Astrocyte (in vitro differentiated cells and primary cell): ENCODE results near the gene PCSK1. TPM values are rescaled to one million over a fixed set of nuclear protein-coding genes. Genes with fewer than 3 reads are reported as not detected.
"Not testable (repeated sequence)": the region's sequence is repeated elsewhere in the genome, so short reads cannot be mapped to it uniquely, and the experiment has no call there.

Source experiments
- DNase-seq: peaks from one replicate; pipeline ENCODE4 v3.0.0-alpha.2; 2010; ENCODE audit warnings: low read depth
- FAIRE-seq: peaks from 2 replicates; lab custom pipeline; 2011; peaks lifted over from hg19 to GRCh38; lab: Jason Lieb, UNC
- H2AFZ ChIP-seq: 2 replicates; pipeline ENCODE4 v1.6.0; 2012; ENCODE audit warnings: low read depth, low read length, inconsistent platforms
- H3K27ac ChIP-seq: 2 replicates; pipeline ENCODE4 v1.5.1; 2011; ENCODE audit warnings: low read depth, low read length, inconsistent platforms
- H3K27me3 ChIP-seq: 2 replicates; pipeline ENCODE4 v1.6.0; 2011; ENCODE audit warnings: low read length, inconsistent platforms; ENCODE audit not compliant: insufficient read depth
- H3K36me3 ChIP-seq: 2 replicates; pipeline ENCODE4 v1.5.1; 2011; ENCODE audit warnings: low read length, inconsistent platforms; ENCODE audit not compliant: insufficient read depth
- H3K4me1 ChIP-seq: 2 replicates; pipeline ENCODE4 v1.5.1; 2011; ENCODE audit warnings: low read length, inconsistent platforms; ENCODE audit not compliant: insufficient read depth
- H3K4me2 ChIP-seq: 2 replicates; pipeline ENCODE4 v1.6.0; 2012; ENCODE audit warnings: low read length, inconsistent platforms
- H3K4me3 ChIP-seq: 2 replicates; pipeline ENCODE4 v1.5.1; 2011; ENCODE audit warnings: low read depth, mild to moderate bottlenecking, low read length, inconsistent platforms; ENCODE audit not compliant: insufficient read depth
- H3K79me2 ChIP-seq: 2 replicates; pipeline ENCODE4 v1.6.0; 2012; ENCODE audit warnings: mild to moderate bottlenecking, low read length, inconsistent platforms; ENCODE audit not compliant: insufficient read depth
- H3K9ac ChIP-seq: 2 replicates; pipeline ENCODE4 v1.6.0; 2012; ENCODE audit warnings: mild to moderate bottlenecking, low read length, inconsistent platforms
- H3K9me3 ChIP-seq: 2 replicates; pipeline ENCODE4 v1.5.1; 2012; ENCODE audit warnings: low read depth, mild to moderate bottlenecking, low read length, inconsistent platforms; ENCODE audit not compliant: insufficient read depth
- H4K20me1 ChIP-seq: 2 replicates; pipeline ENCODE4 v1.6.0; 2012; ENCODE audit warnings: low read length, inconsistent platforms; ENCODE audit not compliant: insufficient read depth
- H3K27ac Mint-ChIP-seq: one replicate; pipeline ENCODE4 v1.8.0; 2021; ENCODE audit warnings: mild to moderate bottlenecking, mixed read lengths; ENCODE audit not compliant: unreplicated experiment
- H3K27me3 Mint-ChIP-seq: one replicate; pipeline ENCODE4 v1.8.0; 2021; ENCODE audit warnings: low read depth, mixed read lengths; ENCODE audit not compliant: unreplicated experiment
- H3K36me3 Mint-ChIP-seq: one replicate; pipeline ENCODE4 v1.8.0; 2021; ENCODE audit warnings: low read depth, mixed read lengths; ENCODE audit not compliant: unreplicated experiment
- H3K4me1 Mint-ChIP-seq: one replicate; pipeline ENCODE4 v1.8.0; 2021; ENCODE audit warnings: low read depth, mixed read lengths; ENCODE audit not compliant: unreplicated experiment
- H3K4me3 Mint-ChIP-seq: one replicate; pipeline ENCODE4 v1.8.0; 2021; ENCODE audit warnings: mild to moderate bottlenecking, moderate library complexity, mixed read lengths; ENCODE audit not compliant: unreplicated experiment
- H3K9me3 Mint-ChIP-seq: one replicate; pipeline ENCODE4 v1.8.0; 2021; ENCODE audit warnings: mild to moderate bottlenecking, mixed read lengths; ENCODE audit not compliant: unreplicated experiment
- EZH2 ChIP-seq: IDR thresholded peaks from 2 replicates; pipeline ENCODE4 v1.6.1; 2012; ENCODE audit warnings: mild to moderate bottlenecking, low read length, inconsistent platforms; ENCODE audit not compliant: insufficient read depth
- total RNA-seq: library from RNA; stranded (reverse); gene quantifications from 2 replicates; pipeline ENCODE4 v1.2.1, GENCODE V29; 2021
- TF ChIP-seq, protein P1 (sequence below): IDR thresholded peaks from 2 replicates; pipeline ENCODE4 v1.5.1; 2011; ENCODE audit warnings: low read depth, mild to moderate bottlenecking, inconsistent platforms, low read length, moderate library complexity; ENCODE audit not compliant: insufficient read depth

The PCSK1 gene
- total RNA-seq, 1 donor from 2014 or later, result 0.18 TPM

DNA sequence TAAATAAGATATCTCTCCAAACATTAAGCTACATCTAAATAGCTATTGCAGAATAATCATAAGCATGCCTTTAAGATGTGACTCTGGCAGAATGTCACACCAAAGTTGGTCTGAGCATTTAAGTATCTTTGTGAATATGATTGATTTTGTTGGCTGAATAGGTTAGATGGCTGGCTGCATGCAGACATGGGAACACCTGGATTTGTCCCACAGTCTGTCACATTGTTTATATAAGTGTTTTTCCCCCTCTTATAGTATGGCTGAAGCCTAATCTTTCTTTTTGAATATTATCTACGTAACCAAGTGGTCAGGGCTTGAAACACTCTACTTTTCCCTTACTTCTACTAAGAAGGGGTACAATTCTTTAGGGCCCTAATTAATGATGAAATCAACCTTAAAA, 36.2 kb downstream of the PCSK1 start:
- Mint-ChIP-seq H3K27me3 (peaks cover 1% of the 10 kb centered on the region), H3K27ac (no peak overlapping the region), H3K36me3 (no peaks in the 10 kb centered on the region), H3K4me1 (peaks cover 2% of the 10 kb centered on the region), H3K4me3 (no peak overlapping the region), H3K9me3 (no peaks in the 10 kb centered on the region)
- no peaks in the 10 kb centered on the region for H4K20me1 ChIP-seq
- no peak for TF ChIP-seq EZH2
- TF ChIP-seq, protein P1, sequence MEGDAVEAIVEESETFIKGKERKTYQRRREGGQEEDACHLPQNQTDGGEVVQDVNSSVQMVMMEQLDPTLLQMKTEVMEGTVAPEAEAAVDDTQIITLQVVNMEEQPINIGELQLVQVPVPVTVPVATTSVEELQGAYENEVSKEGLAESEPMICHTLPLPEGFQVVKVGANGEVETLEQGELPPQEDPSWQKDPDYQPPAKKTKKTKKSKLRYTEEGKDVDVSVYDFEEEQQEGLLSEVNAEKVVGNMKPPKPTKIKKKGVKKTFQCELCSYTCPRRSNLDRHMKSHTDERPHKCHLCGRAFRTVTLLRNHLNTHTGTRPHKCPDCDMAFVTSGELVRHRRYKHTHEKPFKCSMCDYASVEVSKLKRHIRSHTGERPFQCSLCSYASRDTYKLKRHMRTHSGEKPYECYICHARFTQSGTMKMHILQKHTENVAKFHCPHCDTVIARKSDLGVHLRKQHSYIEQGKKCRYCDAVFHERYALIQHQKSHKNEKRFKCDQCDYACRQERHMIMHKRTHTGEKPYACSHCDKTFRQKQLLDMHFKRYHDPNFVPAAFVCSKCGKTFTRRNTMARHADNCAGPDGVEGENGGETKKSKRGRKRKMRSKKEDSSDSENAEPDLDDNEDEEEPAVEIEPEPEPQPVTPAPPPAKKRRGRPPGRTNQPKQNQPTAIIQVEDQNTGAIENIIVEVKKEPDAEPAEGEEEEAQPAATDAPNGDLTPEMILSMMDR, result no peak
- H3K4me2 ChIP-seq, result no peak overlapping the region
- no peak overlapping the region for H3K9ac ChIP-seq
- FAIRE-seq, result no peak
- H3K79me2 ChIP-seq, result no peaks in the 10 kb centered on the region
- no peaks in the 10 kb centered on the region for H3K36me3 ChIP-seq
- no peaks in the 10 kb centered on the region for H3K27me3 ChIP-seq
- no peak overlapping the region for H3K4me3 ChIP-seq
- no peak overlapping the region for H3K27ac ChIP-seq
- no peaks in the 10 kb centered on the region for H3K4me1 ChIP-seq
- no peaks in the 10 kb centered on the region for H3K9me3 ChIP-seq
- no peak overlapping the region for H2AFZ ChIP-seq
- no peak for DNase-seq

DNA sequence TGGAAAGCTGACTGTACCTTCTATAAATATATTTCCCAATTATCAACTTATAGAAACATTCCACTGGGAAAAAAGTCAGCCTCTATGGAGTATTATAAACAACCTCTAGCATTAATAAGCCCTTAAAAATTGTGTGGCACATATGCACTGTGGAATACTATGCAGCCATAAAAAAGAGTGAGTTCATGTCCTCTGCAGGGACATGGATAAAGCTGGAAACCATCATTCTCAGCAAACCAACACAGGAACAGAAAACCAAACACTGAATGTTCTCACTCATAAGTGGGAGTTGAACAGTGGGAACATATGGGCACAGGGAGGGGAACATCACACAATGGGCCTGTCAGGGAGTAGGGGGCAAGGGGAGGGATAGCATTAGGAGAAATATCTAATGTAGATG, 37.8 kb downstream of the PCSK1 start:
- H3K9me3 Mint-ChIP-seq, result not testable (repeated sequence)

DNA sequence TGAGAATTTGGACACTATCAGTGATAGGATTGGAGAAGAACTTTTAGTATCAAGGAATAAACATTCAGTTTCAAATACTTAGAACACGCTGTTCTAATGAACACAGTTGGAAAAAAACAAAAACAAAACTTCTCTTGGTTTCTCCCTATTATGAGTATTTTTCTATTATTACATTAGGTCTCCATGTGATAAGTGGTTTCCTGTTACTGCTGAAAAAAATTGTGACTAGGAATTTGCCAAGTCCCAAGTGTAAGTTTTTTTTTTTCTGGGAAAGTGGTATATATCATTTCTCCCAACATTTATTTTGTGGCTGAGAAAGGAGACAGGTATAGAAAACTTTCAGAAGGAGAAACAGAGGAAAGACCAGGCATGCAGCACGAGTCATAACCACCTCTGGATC, 41.1 kb downstream of the PCSK1 start:
- Histone ChIP-seq H3K36me3 (no peaks in the 10 kb centered on the region), H3K4me1 (no peaks in the 10 kb centered on the region), H3K4me3 (no peak overlapping the region), H3K27me3 (no peaks in the 10 kb centered on the region), H4K20me1 (no peaks in the 10 kb centered on the region), H3K79me2 (no peaks in the 10 kb centered on the region), H3K4me2 (no peak overlapping the region), H3K9ac (no peak overlapping the region), H3K27ac (no peak overlapping the region), H2AFZ (no peak overlapping the region), H3K9me3 (no peaks in the 10 kb centered on the region)
- TF ChIP-seq EZH2, result no peak
- TF ChIP-seq, protein P1, result no peak
- no peaks in the 10 kb centered on the region for H3K36me3 Mint-ChIP-seq
- FAIRE-seq (no peak), DNase-seq (no peak)
- peaks cover 2% of the 10 kb centered on the region for H3K9me3 Mint-ChIP-seq
- no peak overlapping the region for H3K4me3 Mint-ChIP-seq
- peaks cover 2% of the 10 kb centered on the region for H3K4me1 Mint-ChIP-seq
- H3K27me3 Mint-ChIP-seq, result peaks cover 3% of the 10 kb centered on the region
- H3K27ac Mint-ChIP-seq, result no peak overlapping the region

More for the DNA sequence above, 37.8 kb downstream of the PCSK1 start:
- H3K27ac Mint-ChIP-seq, H3K4me3 Mint-ChIP-seq, H3K36me3 ChIP-seq, H3K27me3 Mint-ChIP-seq, H3K27me3 ChIP-seq, H3K9me3 ChIP-seq, H3K4me1 Mint-ChIP-seq, H4K20me1 ChIP-seq, H3K36me3 Mint-ChIP-seq, DNase-seq, FAIRE-seq, H3K4me1 ChIP-seq, H2AFZ ChIP-seq, H3K4me2 ChIP-seq, H3K27ac ChIP-seq, H3K79me2 ChIP-seq, H3K9ac ChIP-seq, H3K4me3 ChIP-seq: not testable (repeated sequence)
